H9 (cell line): ENCODE data around the gene PCCA. TPM values are rescaled to one million over a fixed set of nuclear protein-coding genes. Genes with fewer than 3 reads are reported as not detected.

ENCODE experiments used
- DNase-seq: peaks from one replicate; pipeline ENCODE4 v3.0.0-alpha.2; 2017
- H2AFZ ChIP-seq: one replicate; pipeline ENCODE4 v1.6.1; 2013; ENCODE audit warnings: mild to moderate bottlenecking, low read length, control low read depth, moderate library complexity
- H2AK5ac ChIP-seq: 2 replicates; pipeline ENCODE4 v1.6.1; 2013; ENCODE audit warnings: low read length, control low read depth, mixed read lengths; ENCODE audit not compliant: insufficient read length
- H2BK120ac ChIP-seq: one replicate; pipeline ENCODE4 v1.6.1; 2013; ENCODE audit warnings: low read depth, mild to moderate bottlenecking, low read length, control low read depth, inconsistent platforms; ENCODE audit not compliant: poor library complexity, severe bottlenecking
- H2BK12ac ChIP-seq: 2 replicates; pipeline ENCODE4 v1.6.1; 2013; ENCODE audit warnings: low read length, control low read depth, mixed read lengths, low read depth; ENCODE audit not compliant: insufficient read length
- H2BK15ac ChIP-seq: 2 replicates; pipeline ENCODE4 v1.6.1; 2013; ENCODE audit warnings: low read depth, low read length, control low read depth
- H2BK20ac ChIP-seq: one replicate; pipeline ENCODE4 v1.6.1; 2013; ENCODE audit warnings: low read depth, mild to moderate bottlenecking, low read length, control low read depth, inconsistent platforms; ENCODE audit not compliant: poor library complexity, severe bottlenecking
- H2BK5ac ChIP-seq: 2 replicates; pipeline ENCODE4 v1.6.1; 2013; ENCODE audit warnings: low read length, control low read depth, mixed read lengths; ENCODE audit not compliant: insufficient read length
- H3K14ac ChIP-seq: 2 replicates; pipeline ENCODE4 v1.6.1; 2013; ENCODE audit warnings: low read length, control low read depth; ENCODE audit not compliant: insufficient read depth
- H3K18ac ChIP-seq: 2 replicates; pipeline ENCODE4 v1.6.1; 2013; ENCODE audit warnings: low read depth, mild to moderate bottlenecking, mixed read lengths, low read length, control low read depth; ENCODE audit not compliant: insufficient read length
- H3K23ac ChIP-seq: 2 replicates; pipeline ENCODE4 v1.6.1; 2013; ENCODE audit warnings: low read length, control low read depth, mixed read lengths, low read depth; ENCODE audit not compliant: insufficient read length
- H3K23me2 ChIP-seq: 2 replicates; pipeline ENCODE4 v1.6.1; 2013; ENCODE audit warnings: low read depth, mild to moderate bottlenecking, mixed read lengths, low read length, control low read depth; ENCODE audit not compliant: insufficient read length, poor library complexity, severe bottlenecking
- H3K27ac ChIP-seq: 2 replicates; pipeline ENCODE4 v1.5.1; 2013; ENCODE audit warnings: low read length, control low read depth, mixed read lengths, low read depth; ENCODE audit not compliant: insufficient read length
- H3K27me3 ChIP-seq: 2 replicates; pipeline ENCODE4 v1.6.1; 2013; ENCODE audit warnings: low read length, control low read depth, inconsistent platforms; ENCODE audit not compliant: insufficient read depth
- H3K4ac ChIP-seq: 2 replicates; pipeline ENCODE4 v1.6.1; 2013; ENCODE audit warnings: low read depth, mild to moderate bottlenecking, control low read depth, inconsistent platforms, low read length, moderate library complexity
- H3K4me1 ChIP-seq: 2 replicates; pipeline ENCODE4 v1.6.1; 2013; ENCODE audit warnings: low read length, control low read depth, inconsistent platforms; ENCODE audit not compliant: insufficient read depth
- H3K4me2 ChIP-seq: 2 replicates; pipeline ENCODE4 v1.6.1; 2013; ENCODE audit warnings: low read length, control low read depth, mixed read lengths; ENCODE audit not compliant: insufficient read length, insufficient read depth
- H3K56ac ChIP-seq: 2 replicates; pipeline ENCODE4 v1.6.1; 2013; ENCODE audit warnings: low read depth, mild to moderate bottlenecking, mixed read lengths, low read length, control low read depth; ENCODE audit not compliant: insufficient read length
- H3K79me1 ChIP-seq: 2 replicates; pipeline ENCODE4 v1.6.1; 2013; ENCODE audit warnings: low read depth, mild to moderate bottlenecking, moderate library complexity, low read length, control low read depth, inconsistent platforms; ENCODE audit not compliant: insufficient read depth, poor library complexity, severe bottlenecking
- H3K79me2 ChIP-seq: 2 replicates; pipeline ENCODE4 v1.6.1; 2013; ENCODE audit warnings: low read length, control low read depth, inconsistent platforms; ENCODE audit not compliant: insufficient read depth
- H3K9ac ChIP-seq: 2 replicates; pipeline ENCODE4 v1.6.1; 2013; ENCODE audit warnings: low read length, control low read depth, mixed read lengths; ENCODE audit not compliant: insufficient read length; ENCODE audit errors: extremely low read depth
- H3K9me3 ChIP-seq: one replicate; pipeline ENCODE4 v1.6.1; 2013; ENCODE audit warnings: low read depth, low read length, inconsistent platforms; ENCODE audit not compliant: control insufficient read depth
- H3T11ph ChIP-seq: one replicate; pipeline ENCODE4 v1.6.1; 2013; ENCODE audit warnings: mild to moderate bottlenecking, low read length, control low read depth, inconsistent platforms
- H4K20me1 ChIP-seq: one replicate; pipeline ENCODE4 v1.6.1; 2013; ENCODE audit not compliant: control insufficient read depth, insufficient read length, insufficient read depth
- H4K5ac ChIP-seq: 2 replicates; pipeline ENCODE4 v1.6.1; 2013; ENCODE audit warnings: low read depth, mild to moderate bottlenecking, mixed read lengths, low read length, control low read depth; ENCODE audit not compliant: insufficient read length
- H4K8ac ChIP-seq: replicated peaks from 2 replicates; pipeline ENCODE4 v1.6.1; 2013; ENCODE audit warnings: low read length, control low read depth, mixed read lengths, low read depth; ENCODE audit not compliant: insufficient read length
- H4K91ac ChIP-seq: 2 replicates; pipeline ENCODE4 v1.6.1; 2013; ENCODE audit warnings: low read depth, mild to moderate bottlenecking, moderate library complexity, mixed read lengths, low read length, control low read depth; ENCODE audit not compliant: insufficient read length
- H3K27ac Mint-ChIP-seq, 3 experiments: 2 replicates in 2 of 3; 3 replicates in 1 of 3; pipeline ENCODE4 v1.8.0; 2020 to 2021; ENCODE audit warnings: mixed read lengths in 3 of 3, mild to moderate bottlenecking in 1 of 3, moderate library complexity in 1 of 3
- H3K27me3 Mint-ChIP-seq: 2 replicates; pipeline ENCODE4 v1.8.0; 2021; ENCODE audit warnings: low read depth, mild to moderate bottlenecking, moderate library complexity, mixed read lengths
- H3K36me3 Mint-ChIP-seq, 3 experiments: 2 replicates in 2 of 3; 3 replicates in 1 of 3; pipeline ENCODE4 v1.8.0; 2020 to 2021; ENCODE audit warnings: low read depth in 3 of 3, mixed read lengths in 3 of 3; ENCODE audit not compliant: insufficient read depth in 1 of 3
- H3K4me1 Mint-ChIP-seq, 2 experiments: 2 replicates each; pipeline ENCODE4 v1.8.0; 2020; ENCODE audit warnings: mixed read lengths in 2 of 2
- H3K4me3 Mint-ChIP-seq, 2 experiments: 2 replicates in 1 of 2; 3 replicates in 1 of 2; pipeline ENCODE4 v1.8.0; 2020 to 2021; ENCODE audit warnings: mild to moderate bottlenecking in 2 of 2, mixed read lengths in 2 of 2, moderate library complexity in 1 of 2
- H3K9me3 Mint-ChIP-seq, 2 experiments: 2 replicates in 1 of 2; 3 replicates in 1 of 2; pipeline ENCODE4 v1.8.0; 2020; ENCODE audit warnings: mild to moderate bottlenecking in 2 of 2, mixed read lengths in 2 of 2, moderate library complexity in 1 of 2
- CTCF ChIP-seq: fragments of 200-600 bp; sonication (generic); conservative IDR thresholded peaks from 3 replicates; pipeline ENCODE4 v1.8.0; 2021; ENCODE audit warnings: antibody characterized with exemption, mild to moderate bottlenecking
- WGBS: extraction: QIAGEN DNeasy Blood & Tissue Kit; methylation state at CpG from one replicate; pipeline ENCODE4 v1.1.7; 2013; ENCODE audit warnings: missing lambda C conversion rate, low lambda C conversion rate, mixed read lengths; ENCODE audit not compliant: insufficient read length; ENCODE audit errors: extremely low coverage; 5-methylcytosine and 5-hydroxymethylcytosine counted together
- total RNA-seq: library from RNA; stranded (reverse); gene quantifications from 2 replicates; pipeline ENCODE4 v1.2.1, GENCODE V29; 2021

Gene PCCA
- total RNA-seq, 1 experiment from 2014 or later, result 56.5 TPM

GRCh38 chr13:100508996-100509395 is 420.1 kb downstream of the PCCA start:
- Histone ChIP-seq H2BK15ac (peak overlapping the region; percentile 93; the same call in 1 of the 2 replicates), H3K9ac (peak overlapping the region; percentile 49), H3K14ac (no peak overlapping the region), H2BK5ac (peak overlapping the region; percentile 94), H3K79me1 (no peaks in the 10 kb centered on the region), H3K23me2 (no peaks in the 10 kb centered on the region), H3K18ac (peak overlapping the region; percentile 62), H3K4me1 (peaks cover 23% of the 10 kb centered on the region), H3K4ac (no peak overlapping the region), H2BK120ac (no peak overlapping the region), H3K4me2 (no peak overlapping the region), H2BK20ac (no peak overlapping the region), H2AFZ (no peak overlapping the region), H4K91ac (no peak overlapping the region), H3K27me3 (no peaks in the 10 kb centered on the region), H2BK12ac (peak overlapping the region; percentile 87), H3K56ac (peak overlapping the region; percentile 82), H4K20me1 (no peaks in the 10 kb centered on the region), H3K23ac (no peak overlapping the region), H3K79me2 (no peaks in the 10 kb centered on the region), H4K8ac (peak overlapping the region; percentile 96), H3T11ph (no peak overlapping the region), H4K5ac (no peak overlapping the region), H2AK5ac (peak overlapping the region; percentile 98), H3K27ac (peak overlapping the region; percentile 76), H3K9me3 (no peaks in the 10 kb centered on the region)
- WGBS, result no CpG with 5 or more reads among the region's 8 CpGs
- no peak for DNase-seq
- peak overlapping the region; percentile 72 to 98 (median 92) for H3K27ac Mint-ChIP-seq
- no peak overlapping the region for H3K4me3 Mint-ChIP-seq
- no peak for TF ChIP-seq CTCF
- H3K36me3 Mint-ChIP-seq, result 0 out of 7 replicates have a peak, but pooled peaks cover 0 to 2% (median 0%) of the 10 kb centered on the region in 3 experiments
- no peaks in the 10 kb centered on the region for H3K27me3 Mint-ChIP-seq
- H3K9me3 Mint-ChIP-seq, result no peaks in the 10 kb centered on the region
- H3K4me1 Mint-ChIP-seq, result peaks cover 70% of the 10 kb centered on the region in 2 experiments
